OCI-LY3 (cell line): Measurements from ENCODE around the gene GUK1.

Source experiments
- CTCF ChIP-seq: fragments of 200-600, 300-600 bp; sonication (generic); IDR thresholded peaks from 2 replicates; pipeline ENCODE4 v1.5.1; 2014; ENCODE audit warnings: antibody characterized with exemption, low read length, low read depth
- EZH2phosphoT487 ChIP-seq: fragments of 200-600 bp; shearing (Covaris generic); IDR thresholded peaks from 2 replicates; pipeline ENCODE4 v1.6.1; 2018; ENCODE audit warnings: antibody characterized with exemption, mixed run types, low read depth

GRCh38 chr1:228120351-228120750 lies 19.7 kb upstream of the GUK1 start:
- TF ChIP-seq CTCF, result no peak
- no peak for TF ChIP-seq EZH2phosphoT487
